ENCODE data around the gene KIAA2012. TPM values are rescaled to one million over a fixed set of nuclear protein-coding genes. Genes with fewer than 3 reads are reported as not detected.

Gene KIAA2012
- total RNA-seq: not detected in 2 replicates

- ChIA-PET POLR2A (no interaction called here), CTCF (no interaction called here)
- no peak for TF ChIP-seq CTCF (IDR thresholded peaks at IDR 0.05)
- H3K4me1 Mint-ChIP-seq: no peaks in the 10 kb centered on the region
- peaks cover 5% of the 10 kb centered on the region for H3K27me3 Mint-ChIP-seq
- intact Hi-C loops (cut with micrococcal nuclease): no loop called here
- no peak within 1 kb of the TSS for H3K27ac Mint-ChIP-seq
- no peak within 1 kb of the TSS for H3K4me3 Mint-ChIP-seq
- no peak for DNase-seq
- no peak for ATAC-seq (ENCODE audit: low read depth)
- H3K36me3 Mint-ChIP-seq (ENCODE audit: low read depth): no peaks in the 10 kb centered on the region
- no peaks in the 10 kb centered on the region for H3K9me3 Mint-ChIP-seq
Measured at GRCh38 chr2:202072737-202073401, at the start of gene KIAA2012. TSS of gene KIAA2012 (plus strand) at chr2:202073255. CDS start at chr2:202073628, 373 bp downstream.

- CTCF ChIA-PET: no interaction called here
- ATAC-seq (ENCODE audit: low read depth) (no peak), DNase-seq (no peak)
- Mint-ChIP-seq H3K4me3 (no peak overlapping the region), H3K36me3 (ENCODE audit: low read depth) (no peaks in the 10 kb centered on the region), H3K27me3 (peaks cover 15% of the 10 kb centered on the region), H3K27ac (no peak overlapping the region), H3K9me3 (no peaks in the 10 kb centered on the region), H3K4me1 (no peaks in the 10 kb centered on the region)
- intact Hi-C loops (cut with micrococcal nuclease): no loop called here
- POLR2A ChIA-PET: no interaction called here
- TF ChIP-seq CTCF (IDR thresholded peaks at IDR 0.05): no peak
Measured at GRCh38 chr2:202023904-202024266, 49.2 kb upstream of the KIAA2012 start.

DNA sequence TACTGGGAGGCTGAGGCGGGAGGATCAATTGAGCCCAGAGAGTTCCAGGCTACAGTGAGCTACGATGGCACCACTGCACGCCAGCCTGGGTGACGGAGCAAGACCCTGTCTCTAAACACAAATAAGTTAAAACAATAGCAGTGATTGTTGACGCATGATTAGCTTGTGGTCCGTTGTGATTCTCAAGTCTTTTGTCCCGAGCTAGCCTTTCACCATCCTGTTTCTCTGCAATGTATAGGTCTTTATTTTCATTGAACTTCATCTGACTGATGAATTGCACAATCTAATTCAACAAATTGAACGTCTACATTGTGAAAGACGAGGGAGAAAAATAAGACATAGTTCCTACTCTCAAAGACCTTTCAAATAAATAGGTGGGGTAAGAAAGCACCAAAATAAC, 48.2 kb upstream of the KIAA2012 start:
- Mint-ChIP-seq H3K27me3 (peaks cover 11% of the 10 kb centered on the region), H3K27ac (no peak overlapping the region), H3K4me1 (no peaks in the 10 kb centered on the region), H3K36me3 (ENCODE audit: low read depth) (no peaks in the 10 kb centered on the region), H3K4me3 (no peak overlapping the region), H3K9me3 (no peaks in the 10 kb centered on the region)
- ChIA-PET CTCF (no interaction called here), POLR2A (no interaction called here)
- ATAC-seq (ENCODE audit: low read depth) (no peak), DNase-seq (no peak)
- TF ChIP-seq CTCF (IDR thresholded peaks at IDR 0.05): no peak
- intact Hi-C loops (cut with micrococcal nuclease): no loop called here

GRCh38 chr2:202025816-202026215, 47.2 kb upstream of the KIAA2012 start:
- H3K9me3 Mint-ChIP-seq: no peaks in the 10 kb centered on the region
- POLR2A ChIA-PET: no interaction called here
- intact Hi-C loops (cut with micrococcal nuclease): no loop called here
- peaks cover 11% of the 10 kb centered on the region for H3K27me3 Mint-ChIP-seq
- H3K4me1 Mint-ChIP-seq: no peaks in the 10 kb centered on the region
- DNase-seq: no peak
- H3K27ac Mint-ChIP-seq: no peak overlapping the region
- no peak overlapping the region for H3K4me3 Mint-ChIP-seq
- TF ChIP-seq CTCF (IDR thresholded peaks at IDR 0.05): no peak
- CTCF ChIA-PET: no interaction called here
- H3K36me3 Mint-ChIP-seq (ENCODE audit: low read depth): no peaks in the 10 kb centered on the region
- ATAC-seq (ENCODE audit: low read depth): no peak

DNA sequence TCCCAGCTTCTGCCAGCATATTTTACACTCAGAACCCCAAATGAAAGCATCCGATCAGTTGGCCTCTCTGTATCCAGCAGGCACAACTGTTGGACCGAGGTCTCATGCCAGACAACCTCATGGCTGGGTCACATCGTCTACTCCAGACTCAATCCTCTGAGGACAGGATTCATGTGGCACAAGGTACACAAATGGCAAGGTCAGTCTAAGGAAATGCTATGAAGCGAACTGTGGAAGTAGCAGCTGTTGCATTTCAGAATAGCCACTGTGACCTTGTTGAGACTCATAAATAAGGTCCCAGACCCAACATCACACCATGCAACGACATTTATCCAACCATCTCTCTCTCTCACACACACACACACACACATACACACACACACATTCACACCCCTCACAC, 46.5 kb upstream of the KIAA2012 start:
- H3K4me3 Mint-ChIP-seq: no peak overlapping the region
- no peaks in the 10 kb centered on the region for H3K4me1 Mint-ChIP-seq
- ATAC-seq (ENCODE audit: low read depth) (no peak), DNase-seq (no peak)
- peaks cover 11% of the 10 kb centered on the region for H3K27me3 Mint-ChIP-seq
- intact Hi-C loops (cut with micrococcal nuclease): no loop called here
- H3K27ac Mint-ChIP-seq: no peak overlapping the region
- no peaks in the 10 kb centered on the region for H3K9me3 Mint-ChIP-seq
- CTCF ChIA-PET: no interaction called here
- TF ChIP-seq CTCF (IDR thresholded peaks at IDR 0.05): no peak
- H3K36me3 Mint-ChIP-seq (ENCODE audit: low read depth): no peaks in the 10 kb centered on the region
- POLR2A ChIA-PET: no interaction called here

Data from activated B cell treated with CpG ODN at 0.5 μM for 24 hours (primary cell).